Esophagus muscularis mucosa (tissue), 4 donors: Measurements from ENCODE around the gene RNF126. TPM values are rescaled to one million over a fixed set of nuclear protein-coding genes. Genes with fewer than 3 reads are reported as not detected.

ENCODE experiments used
- DNase-seq: peaks from one replicate; pipeline ENCODE4 v3.0.0-alpha.2; 2017; ENCODE audit errors: extremely low spot score
- H3K27ac ChIP-seq, 4 donors: fragments of 200-600 bp; sonication (generic); replicated peaks in 1 of 4; 1 replicate in 3 of 4; 2 replicates in 1 of 4; pipeline ENCODE4 v1.5.1; 2016 to 2019; ENCODE audit warnings: mild to moderate bottlenecking in 1 of 4
- H3K27me3 ChIP-seq, 4 donors: fragments of 200-600 bp; sonication (generic); one replicate each; pipeline versions ENCODE4 v1.5.1 to v1.6.0; 2016 to 2019
- H3K36me3 ChIP-seq, 4 donors: fragments of 200-600 bp; sonication (generic); one replicate each; pipeline ENCODE4 v1.5.1; 2016 to 2019
- H3K4me1 ChIP-seq, 4 donors: fragments of 200-600 bp; sonication (generic); one replicate each; pipeline ENCODE4 v1.5.1; 2016 to 2019
- H3K4me3 ChIP-seq, 4 donors: fragments of 200-600 bp; sonication (generic); 1 replicate in 2 of 4; 2 replicates in 2 of 4; pipeline ENCODE4 v1.5.1; 2016 to 2019; ENCODE audit warnings: mild to moderate bottlenecking in 4 of 4, moderate library complexity in 1 of 4
- H3K9me3 ChIP-seq, 4 donors: fragments of 200-600 bp; sonication (generic); 1 replicate in 3 of 4; 2 replicates in 1 of 4; pipeline ENCODE4 v1.5.1; 2016 to 2019
- EP300 ChIP-seq: sonication (generic); formaldehyde crosslinking; IDR thresholded peaks from one replicate; pipeline ENCODE4 v1.6.1; 2017; ENCODE audit warnings: antibody characterized with exemption
- POLR2A ChIP-seq: fragments of 450-650 bp; IDR thresholded peaks from one replicate; pipeline ENCODE4 v1.6.1; 2017; ENCODE audit warnings: antibody characterized with exemption, moderate library complexity, mild to moderate bottlenecking, low read depth
- POLR2AphosphoS5 ChIP-seq, 2 donors: sonication (generic); formaldehyde crosslinking; IDR thresholded peaks; one replicate each; pipeline ENCODE4 v1.6.1; 2017; ENCODE audit warnings: antibody characterized with exemption in 2 of 2
- WGBS: methylation state at CpG from one replicate; pipeline ENCODE4 v1.1.5; 2018; 5-methylcytosine and 5-hydroxymethylcytosine counted together
- intact Hi-C: fragments of 100-400 bp; cut with DNase I; formaldehyde crosslinking; loops from one replicate; pipeline ENCODE4 v1.15.1; 2023
- total RNA-seq, 4 donors: library from RNA; depleted of rRNA; stranded (reverse); fragments of >200 nt; gene quantifications; one replicate each; pipeline versions ENCODE4 v1.1.0 to v1.2.1, GENCODE V29; 2016
- TF ChIP-seq, protein P1 (sequence below), 3 experiments: fragments of 200-600 bp in 2 of 3; fragments of 450-650 bp in 1 of 3; sonication (generic) in 2 of 3; IDR thresholded peaks; one replicate each; pipeline ENCODE4 v1.5.1; 2017 to 2019; ENCODE audit warnings: antibody characterized with exemption in 3 of 3, mild to moderate bottlenecking in 2 of 3, moderate library complexity in 1 of 3

RNF126 gene
- total RNA-seq, 4 donors from 2014 or later = 41.5 to 63.5 (median 62.3) TPM

DNA sequence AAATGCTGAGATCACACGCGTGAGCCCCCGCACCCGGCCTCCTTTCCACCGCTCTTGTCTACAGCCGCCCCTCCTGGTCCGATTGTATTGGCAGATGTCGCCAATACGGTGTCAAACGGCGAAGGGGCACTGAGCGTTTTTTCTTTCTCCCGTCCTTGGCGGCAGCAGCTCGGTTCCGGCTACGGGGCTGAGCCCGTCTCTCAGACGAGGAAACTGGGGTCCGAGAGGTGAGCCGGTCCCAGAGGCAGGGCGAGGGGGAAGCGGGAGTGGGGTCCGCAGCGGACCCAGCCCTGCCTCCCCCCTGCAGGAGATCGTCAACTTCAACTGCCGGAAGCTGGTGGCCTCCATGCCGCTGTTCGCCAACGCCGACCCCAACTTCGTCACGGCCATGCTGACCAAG is 50.1 kb downstream of the RNF126 start:
- intact Hi-C loops = no loop called here
- no peak overlapping the region for H3K27ac ChIP-seq
- H3K36me3 ChIP-seq = peaks cover 9 to 13% (median 12%) of the 10 kb centered on the region in 4 donors
- no peak for DNase-seq
- 85% methylated on average over 24 of the region's 33 CpGs for WGBS
- no peak overlapping the region for H3K4me3 ChIP-seq
- no peaks in the 10 kb centered on the region for H3K9me3 ChIP-seq
- peaks cover 10 to 36% (median 23%) of the 10 kb centered on the region in 4 donors for H3K4me1 ChIP-seq
- TF ChIP-seq POLR2A (no peak), POLR2AphosphoS5 (IDR thresholded peaks at IDR 0.05) (no peak), EP300 (no peak)
- TF ChIP-seq, protein P1, sequence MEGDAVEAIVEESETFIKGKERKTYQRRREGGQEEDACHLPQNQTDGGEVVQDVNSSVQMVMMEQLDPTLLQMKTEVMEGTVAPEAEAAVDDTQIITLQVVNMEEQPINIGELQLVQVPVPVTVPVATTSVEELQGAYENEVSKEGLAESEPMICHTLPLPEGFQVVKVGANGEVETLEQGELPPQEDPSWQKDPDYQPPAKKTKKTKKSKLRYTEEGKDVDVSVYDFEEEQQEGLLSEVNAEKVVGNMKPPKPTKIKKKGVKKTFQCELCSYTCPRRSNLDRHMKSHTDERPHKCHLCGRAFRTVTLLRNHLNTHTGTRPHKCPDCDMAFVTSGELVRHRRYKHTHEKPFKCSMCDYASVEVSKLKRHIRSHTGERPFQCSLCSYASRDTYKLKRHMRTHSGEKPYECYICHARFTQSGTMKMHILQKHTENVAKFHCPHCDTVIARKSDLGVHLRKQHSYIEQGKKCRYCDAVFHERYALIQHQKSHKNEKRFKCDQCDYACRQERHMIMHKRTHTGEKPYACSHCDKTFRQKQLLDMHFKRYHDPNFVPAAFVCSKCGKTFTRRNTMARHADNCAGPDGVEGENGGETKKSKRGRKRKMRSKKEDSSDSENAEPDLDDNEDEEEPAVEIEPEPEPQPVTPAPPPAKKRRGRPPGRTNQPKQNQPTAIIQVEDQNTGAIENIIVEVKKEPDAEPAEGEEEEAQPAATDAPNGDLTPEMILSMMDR (IDR thresholded peaks at IDR 0.05) = no peak
- peaks cover 0 to 47% (median 0%) of the 10 kb centered on the region in 4 donors for H3K27me3 ChIP-seq

- H3K9me3 ChIP-seq = no peaks in the 10 kb centered on the region
- H3K27ac ChIP-seq = peak overlapping the region in 3 of 4 donors; percentile 7 to 35 (median 20)
- TF ChIP-seq POLR2AphosphoS5 (IDR thresholded peaks at IDR 0.05) (no peak), EP300 (no peak), POLR2A (no peak)
- TF ChIP-seq, protein P1 (IDR thresholded peaks at IDR 0.05) = no peak
- no peak for DNase-seq
- H3K4me1 ChIP-seq = peaks cover 10 to 31% (median 17%) of the 10 kb centered on the region in 4 donors
- no peak overlapping the region for H3K4me3 ChIP-seq
- H3K36me3 ChIP-seq = no peaks in the 10 kb centered on the region
- WGBS = 63% methylated on average over 13 of the region's 13 CpGs
- H3K27me3 ChIP-seq = peaks cover 0 to 41% (median 0%) of the 10 kb centered on the region in 4 donors
- intact Hi-C loops = no loop called here
These were observed 51.5 kb downstream of the RNF126 start for GRCh38 chr19:611481-611868.

DNA sequence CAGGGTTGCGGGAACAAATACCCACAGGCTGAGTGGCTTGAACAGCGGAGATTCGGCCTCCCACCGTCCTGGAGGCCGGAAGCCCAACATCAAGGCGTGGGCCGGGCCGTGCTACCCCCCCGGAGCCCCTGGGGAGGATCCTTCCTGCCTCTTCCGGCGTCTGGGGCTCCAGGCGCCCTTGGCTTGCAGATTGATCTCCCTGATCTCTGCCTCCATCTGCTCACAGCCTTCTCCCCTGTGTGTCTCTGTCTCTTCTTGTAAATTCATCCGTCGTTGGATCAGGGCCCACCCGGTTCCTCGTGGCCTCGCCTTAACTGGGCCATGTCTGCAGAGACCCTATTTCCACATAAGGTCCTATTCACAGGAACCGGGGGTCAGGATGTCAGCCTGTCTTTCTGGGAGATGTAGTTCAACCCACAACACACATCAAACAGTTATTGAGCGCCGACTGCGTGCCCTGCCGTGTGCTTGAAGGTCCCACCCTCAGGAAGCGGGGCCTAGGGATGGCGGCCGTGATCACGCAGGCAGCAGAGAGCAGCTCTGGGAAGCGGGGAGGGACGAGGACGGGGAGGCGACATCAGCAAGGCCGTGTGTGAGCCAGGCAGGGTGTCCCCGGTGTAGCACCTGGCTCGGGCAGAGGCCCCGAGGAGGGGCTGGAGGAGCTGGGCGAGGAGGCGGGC is 52.1 kb downstream of the RNF126 start:
- H3K4me3 ChIP-seq = peak overlapping the region; percentile 12 to 45 (median 22)
- TF ChIP-seq EP300 (no peak), POLR2AphosphoS5 (IDR thresholded peaks at IDR 0.05) (no peak), POLR2A (no peak)
- TF ChIP-seq, protein P1 (IDR thresholded peaks at IDR 0.05) = no peak
- H3K4me1 ChIP-seq = peaks cover 10 to 29% (median 13%) of the 10 kb centered on the region in 4 donors
- no peaks in the 10 kb centered on the region for H3K9me3 ChIP-seq
- peaks cover 0 to 38% (median 0%) of the 10 kb centered on the region in 4 donors for H3K27me3 ChIP-seq
- intact Hi-C loops = no loop called here
- peak overlapping the region; percentile 7 to 35 (median 20) for H3K27ac ChIP-seq
- 67% methylated on average over 20 of the region's 36 CpGs for WGBS
- no peaks in the 10 kb centered on the region for H3K36me3 ChIP-seq
- DNase-seq = no peak

- Histone ChIP-seq H3K27me3 (peaks cover 0 to 38% (median 0%) of the 10 kb centered on the region in 4 donors), H3K36me3 (no peaks in the 10 kb centered on the region), H3K4me3 (peak overlapping the region; percentile 12 to 45 (median 22)), H3K9me3 (no peaks in the 10 kb centered on the region), H3K27ac (peak overlapping the region; percentile 7 to 46 (median 15)), H3K4me1 (peaks cover 10 to 25% (median 11%) of the 10 kb centered on the region in 4 donors)
- DNase-seq = no peak
- intact Hi-C loops = no loop called here
- WGBS = 60% methylated on average over 1 of the region's 38 CpGs
- TF ChIP-seq POLR2A = no peak
- no peak for TF ChIP-seq POLR2AphosphoS5 (IDR thresholded peaks at IDR 0.05)
- no peak for TF ChIP-seq EP300
- TF ChIP-seq, protein P1 (IDR thresholded peaks at IDR 0.05) = no peak
These were observed 52.8 kb downstream of the RNF126 start for GRCh38 chr19:610071-610800.
